HepG2 (cell line): ENCODE results near the gene SMOC1. TPM values are rescaled to one million over a fixed set of nuclear protein-coding genes. Genes with fewer than 3 reads are reported as not detected.

Source experiments
- NCOR1 ChIP-seq: fragments of 200-600 bp; sonication (generic); IDR thresholded peaks from 2 replicates; pipeline ENCODE4 v1.7.0; 2017; ENCODE audit warnings: antibody characterized with exemption, low read length, borderline replicate concordance
- NFKBIZ ChIP-seq: IDR thresholded peaks from 2 replicates; pipeline ENCODE4 v1.6.1; 2018; ENCODE audit warnings: missing genetic modification reagents, missing compliant biosample characterization
- PCBP1 ChIP-seq: fragments of 200-400 bp; formaldehyde crosslinking; IDR thresholded peaks from 2 replicates; pipeline ENCODE4 v1.6.1; 2017; ENCODE audit warnings: mild to moderate bottlenecking, low read depth, low read length, borderline replicate concordance
- POGZ ChIP-seq: sonication (generic); formaldehyde crosslinking; IDR thresholded peaks from 2 replicates; pipeline ENCODE4 v1.4.0; 2020; ENCODE audit warnings: mild to moderate bottlenecking, missing genetic modification reagents
- RARA ChIP-seq: IDR thresholded peaks from 2 replicates; pipeline ENCODE4 v1.6.1; 2016; ENCODE audit warnings: missing genetic modification reagents, missing compliant biosample characterization
- RBM22 ChIP-seq: fragments of 200-400 bp; formaldehyde crosslinking; optimal IDR thresholded peaks from 2 replicates; pipeline ENCODE3; 2017; ENCODE audit warnings: mild to moderate bottlenecking, low read length, moderate library complexity
- RORA ChIP-seq: sonication (generic); formaldehyde crosslinking; IDR thresholded peaks from 2 replicates; pipeline ENCODE4 v1.5.0; 2020; ENCODE audit warnings: mild to moderate bottlenecking, missing genetic modification reagents, moderate library complexity
- SP5 ChIP-seq: IDR thresholded peaks from 2 replicates; pipeline ENCODE4 v1.6.1; 2016; ENCODE audit warnings: low read depth, borderline replicate concordance
- ZBTB38 ChIP-seq: sonication (generic); formaldehyde crosslinking; IDR thresholded peaks from 2 replicates; pipeline ENCODE4 v1.5.1; 2020; ENCODE audit warnings: mild to moderate bottlenecking, missing genetic modification reagents
- ZNF138 ChIP-seq: sonication (generic); formaldehyde crosslinking; IDR thresholded peaks from 2 replicates; pipeline ENCODE4 v1.5.0; 2020; ENCODE audit warnings: mild to moderate bottlenecking, low read depth, missing genetic modification reagents
- ZNF333 ChIP-seq: sonication (generic); formaldehyde crosslinking; IDR thresholded peaks from 2 replicates; pipeline ENCODE4 v1.4.0; 2020; ENCODE audit warnings: mild to moderate bottlenecking, missing genetic modification reagents, borderline replicate concordance
- ZNF567 ChIP-seq: sonication (generic); formaldehyde crosslinking; IDR thresholded peaks from 2 replicates; pipeline ENCODE4 v1.8.1; 2023; ENCODE audit warnings: mild to moderate bottlenecking, missing genetic modification reagents, borderline replicate concordance
- ZNF891 ChIP-seq: sonication (generic); formaldehyde crosslinking; IDR thresholded peaks from 2 replicates; pipeline ENCODE4 v1.5.0; 2020; ENCODE audit warnings: mild to moderate bottlenecking, missing genetic modification reagents
- polyA plus RNA-seq, 8 experiments: library from polyadenylated mRNA; depleted of rRNA in 3 of 8; stranded (reverse) in 7 of 8; unstranded in 1 of 8; fragments of >200 nt; fragmentation: Illumina TruSeq in 4 of 8; extraction: Trizol in 4 of 8; gene quantifications; 2 replicates each; pipeline versions ENCODE4 v1.2.1 to v1.2.3, GENCODE V29; 2011 to 2016; ENCODE audit warnings: low read depth in 4 of 8, missing spikeins in 1 of 8, mixed read lengths in 1 of 8; ENCODE audit not compliant: insufficient read depth in 1 of 8
- total RNA-seq, 5 experiments: library from RNA; depleted of rRNA; stranded (reverse); fragments of >200 nt; fragmentation: Illumina TruSeq; extraction: Trizol; gene quantifications; 2 replicates each; pipeline ENCODE4 v1.2.3, GENCODE V29; 2016; ENCODE audit warnings: low read depth in 1 of 5
- TF ChIP-seq, protein P1 (sequence below): sonication (generic); formaldehyde crosslinking; IDR thresholded peaks from 2 replicates; pipeline ENCODE4 v1.5.0; 2020; ENCODE audit warnings: missing genetic modification reagents, mild to moderate bottlenecking, borderline replicate concordance
- TF ChIP-seq, protein P2 (sequence below): sonication (generic); formaldehyde crosslinking; IDR thresholded peaks from 2 replicates; pipeline ENCODE4 v1.4.0; 2020; ENCODE audit warnings: low read depth, missing genetic modification reagents
- TF ChIP-seq, protein P3 (sequence below): sonication (generic); formaldehyde crosslinking; IDR thresholded peaks from 2 replicates; pipeline ENCODE4 v1.4.0; 2020; ENCODE audit warnings: missing genetic modification reagents
- TF ChIP-seq, protein P4 (sequence below): sonication (generic); formaldehyde crosslinking; IDR thresholded peaks from 2 replicates; pipeline ENCODE4 v1.5.0; 2020; ENCODE audit warnings: missing genetic modification reagents
- TF ChIP-seq, protein P5 (sequence below): sonication (generic); formaldehyde crosslinking; IDR thresholded peaks from 2 replicates; pipeline ENCODE4 v1.5.0; 2020; ENCODE audit warnings: mild to moderate bottlenecking, missing genetic modification reagents
- TF ChIP-seq, protein P6 (sequence below): sonication (generic); formaldehyde crosslinking; IDR thresholded peaks from 2 replicates; pipeline ENCODE4 v1.4.0; 2020; ENCODE audit warnings: missing genetic modification reagents

SMOC1 gene
- total and polyA plus RNA-seq, 2 of the 13 experiments (the other 11 are each of a cell fraction or from before 2014, with no cell fraction given): 17.8 to 35.6 TPM

DNA sequence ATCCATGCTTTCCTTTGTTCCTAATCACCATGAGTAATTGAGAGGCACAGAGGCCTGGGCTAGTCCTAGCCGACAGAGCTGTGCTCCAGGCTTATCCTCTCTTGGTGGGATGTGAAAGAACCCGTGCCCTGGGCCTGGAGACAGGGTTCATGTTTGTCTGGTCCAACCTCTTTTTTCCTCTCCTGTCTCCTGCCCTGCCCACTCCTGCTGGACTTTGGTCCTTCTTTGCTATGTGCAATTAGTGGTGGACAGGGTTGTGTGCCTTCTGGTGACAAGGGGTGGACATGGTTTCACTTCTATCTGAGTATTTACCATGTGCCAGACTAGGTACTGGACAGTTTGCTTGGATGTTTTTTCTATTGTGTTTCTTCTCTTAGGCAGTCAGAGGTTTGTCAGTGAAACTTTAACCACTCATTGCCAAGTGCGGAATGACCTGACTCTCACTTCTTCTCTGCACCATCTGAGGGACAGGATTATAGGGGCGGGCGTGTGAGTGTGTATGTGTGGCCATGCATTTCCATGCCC lies 126.1 kb downstream of the SMOC1 start (continued):
- TF ChIP-seq, protein P1, sequence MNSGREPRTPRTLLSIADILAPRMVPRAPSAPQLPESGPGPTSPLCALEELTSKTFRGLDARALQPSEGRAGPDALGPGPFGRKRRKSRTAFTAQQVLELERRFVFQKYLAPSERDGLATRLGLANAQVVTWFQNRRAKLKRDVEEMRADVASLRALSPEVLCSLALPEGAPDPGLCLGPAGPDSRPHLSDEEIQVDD (CRISPR knock-in tag): no peak
- TF ChIP-seq ZNF138 (CRISPR knock-in tag): no peak
- peak; percentile 73 for TF ChIP-seq RARA
- peak; percentile 97 for TF ChIP-seq SP5 (CRISPR knock-in tag)
- no peak for TF ChIP-seq RBM22
- no peak for TF ChIP-seq ZNF891
- TF ChIP-seq, protein P2, sequence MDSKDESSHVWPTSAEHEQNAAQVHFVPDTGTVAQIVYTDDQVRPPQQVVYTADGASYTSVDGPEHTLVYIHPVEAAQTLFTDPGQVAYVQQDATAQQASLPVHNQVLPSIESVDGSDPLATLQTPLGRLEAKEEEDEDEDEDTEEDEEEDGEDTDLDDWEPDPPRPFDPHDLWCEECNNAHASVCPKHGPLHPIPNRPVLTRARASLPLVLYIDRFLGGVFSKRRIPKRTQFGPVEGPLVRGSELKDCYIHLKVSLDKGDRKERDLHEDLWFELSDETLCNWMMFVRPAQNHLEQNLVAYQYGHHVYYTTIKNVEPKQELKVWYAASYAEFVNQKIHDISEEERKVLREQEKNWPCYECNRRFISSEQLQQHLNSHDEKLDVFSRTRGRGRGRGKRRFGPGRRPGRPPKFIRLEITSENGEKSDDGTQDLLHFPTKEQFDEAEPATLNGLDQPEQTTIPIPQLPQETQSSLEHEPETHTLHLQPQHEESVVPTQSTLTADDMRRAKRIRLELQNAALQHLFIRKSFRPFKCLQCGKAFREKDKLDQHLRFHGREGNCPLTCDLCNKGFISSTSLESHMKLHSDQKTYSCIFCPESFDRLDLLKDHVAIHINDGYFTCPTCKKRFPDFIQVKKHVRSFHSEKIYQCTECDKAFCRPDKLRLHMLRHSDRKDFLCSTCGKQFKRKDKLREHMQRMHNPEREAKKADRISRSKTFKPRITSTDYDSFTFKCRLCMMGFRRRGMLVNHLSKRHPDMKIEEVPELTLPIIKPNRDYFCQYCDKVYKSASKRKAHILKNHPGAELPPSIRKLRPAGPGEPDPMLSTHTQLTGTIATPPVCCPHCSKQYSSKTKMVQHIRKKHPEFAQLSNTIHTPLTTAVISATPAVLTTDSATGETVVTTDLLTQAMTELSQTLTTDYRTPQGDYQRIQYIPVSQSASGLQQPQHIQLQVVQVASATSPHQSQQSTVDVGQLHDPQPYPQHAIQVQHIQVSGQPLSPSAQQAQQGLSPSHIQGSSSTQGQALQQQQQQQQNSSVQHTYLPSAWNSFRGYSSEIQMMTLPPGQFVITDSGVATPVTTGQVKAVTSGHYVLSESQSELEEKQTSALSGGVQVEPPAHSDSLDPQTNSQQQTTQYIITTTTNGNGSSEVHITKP: no peak
- no peak for TF ChIP-seq ZNF333 (CRISPR knock-in tag)
- TF ChIP-seq, protein P3, sequence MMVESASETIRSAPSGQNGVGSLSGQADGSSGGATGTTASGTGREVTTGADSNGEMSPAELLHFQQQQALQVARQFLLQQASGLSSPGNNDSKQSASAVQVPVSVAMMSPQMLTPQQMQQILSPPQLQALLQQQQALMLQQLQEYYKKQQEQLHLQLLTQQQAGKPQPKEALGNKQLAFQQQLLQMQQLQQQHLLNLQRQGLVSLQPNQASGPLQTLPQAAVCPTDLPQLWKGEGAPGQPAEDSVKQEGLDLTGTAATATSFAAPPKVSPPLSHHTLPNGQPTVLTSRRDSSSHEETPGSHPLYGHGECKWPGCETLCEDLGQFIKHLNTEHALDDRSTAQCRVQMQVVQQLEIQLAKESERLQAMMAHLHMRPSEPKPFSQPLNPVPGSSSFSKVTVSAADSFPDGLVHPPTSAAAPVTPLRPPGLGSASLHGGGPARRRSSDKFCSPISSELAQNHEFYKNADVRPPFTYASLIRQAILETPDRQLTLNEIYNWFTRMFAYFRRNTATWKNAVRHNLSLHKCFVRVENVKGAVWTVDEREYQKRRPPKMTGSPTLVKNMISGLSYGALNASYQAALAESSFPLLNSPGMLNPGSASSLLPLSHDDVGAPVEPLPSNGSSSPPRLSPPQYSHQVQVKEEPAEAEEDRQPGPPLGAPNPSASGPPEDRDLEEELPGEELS: peak; percentile 86
- peak; percentile 75; the same call in 1 of the 2 replicates for TF ChIP-seq NCOR1
- TF ChIP-seq, protein P4, sequence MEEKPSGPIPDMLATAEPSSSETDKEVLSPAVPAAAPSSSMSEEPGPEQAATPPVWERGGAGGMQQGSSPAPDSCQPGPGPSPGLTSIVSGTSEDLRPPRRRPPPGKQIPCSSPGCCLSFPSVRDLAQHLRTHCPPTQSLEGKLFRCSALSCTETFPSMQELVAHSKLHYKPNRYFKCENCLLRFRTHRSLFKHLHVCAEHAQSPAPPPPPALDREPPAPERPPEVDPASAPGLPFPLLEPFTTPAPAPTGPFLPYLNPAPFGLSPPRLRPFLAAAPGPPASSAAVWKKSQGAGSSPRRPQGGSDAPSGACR (CRISPR knock-in tag): no peak
- TF ChIP-seq ZBTB38 (CRISPR knock-in tag): 0 out of 2 replicates have a peak, but pooled peaks have one; percentile 40
- TF ChIP-seq, protein P5, sequence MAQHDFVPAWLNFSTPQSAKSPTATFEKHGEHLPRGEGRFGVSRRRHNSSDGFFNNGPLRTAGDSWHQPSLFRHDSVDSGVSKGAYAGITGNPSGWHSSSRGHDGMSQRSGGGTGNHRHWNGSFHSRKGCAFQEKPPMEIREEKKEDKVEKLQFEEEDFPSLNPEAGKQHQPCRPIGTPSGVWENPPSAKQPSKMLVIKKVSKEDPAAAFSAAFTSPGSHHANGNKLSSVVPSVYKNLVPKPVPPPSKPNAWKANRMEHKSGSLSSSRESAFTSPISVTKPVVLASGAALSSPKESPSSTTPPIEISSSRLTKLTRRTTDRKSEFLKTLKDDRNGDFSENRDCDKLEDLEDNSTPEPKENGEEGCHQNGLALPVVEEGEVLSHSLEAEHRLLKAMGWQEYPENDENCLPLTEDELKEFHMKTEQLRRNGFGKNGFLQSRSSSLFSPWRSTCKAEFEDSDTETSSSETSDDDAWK (CRISPR knock-in tag): no peak
- TF ChIP-seq RORA (CRISPR knock-in tag): no peak
- TF ChIP-seq, protein P6, sequence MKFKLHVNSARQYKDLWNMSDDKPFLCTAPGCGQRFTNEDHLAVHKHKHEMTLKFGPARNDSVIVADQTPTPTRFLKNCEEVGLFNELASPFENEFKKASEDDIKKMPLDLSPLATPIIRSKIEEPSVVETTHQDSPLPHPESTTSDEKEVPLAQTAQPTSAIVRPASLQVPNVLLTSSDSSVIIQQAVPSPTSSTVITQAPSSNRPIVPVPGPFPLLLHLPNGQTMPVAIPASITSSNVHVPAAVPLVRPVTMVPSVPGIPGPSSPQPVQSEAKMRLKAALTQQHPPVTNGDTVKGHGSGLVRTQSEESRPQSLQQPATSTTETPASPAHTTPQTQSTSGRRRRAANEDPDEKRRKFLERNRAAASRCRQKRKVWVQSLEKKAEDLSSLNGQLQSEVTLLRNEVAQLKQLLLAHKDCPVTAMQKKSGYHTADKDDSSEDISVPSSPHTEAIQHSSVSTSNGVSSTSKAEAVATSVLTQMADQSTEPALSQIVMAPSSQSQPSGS (CRISPR knock-in tag): peak; percentile 69
- TF ChIP-seq NFKBIZ (CRISPR knock-in tag): 0 out of 2 replicates have a peak, but pooled peaks have one; percentile 31
- TF ChIP-seq POGZ: peak; percentile 90
- no peak for TF ChIP-seq ZNF567 (CRISPR knock-in tag)
- TF ChIP-seq PCBP1: no peak
